CMK (cell line): ENCODE results near the gene MIB1.

Experiments used
- DNase-seq: peaks from one replicate; pipeline ENCODE4 v3.0.0-alpha.2; 2010; ENCODE audit warnings: low read depth

The MIB1 gene

GRCh38 chr18:21894619-21895367, 154.2 kb downstream of the MIB1 start:
- no peak for DNase-seq

GRCh38 chr18:21896732-21897336, 156.2 kb downstream of the MIB1 start:
- no peak for DNase-seq

DNA sequence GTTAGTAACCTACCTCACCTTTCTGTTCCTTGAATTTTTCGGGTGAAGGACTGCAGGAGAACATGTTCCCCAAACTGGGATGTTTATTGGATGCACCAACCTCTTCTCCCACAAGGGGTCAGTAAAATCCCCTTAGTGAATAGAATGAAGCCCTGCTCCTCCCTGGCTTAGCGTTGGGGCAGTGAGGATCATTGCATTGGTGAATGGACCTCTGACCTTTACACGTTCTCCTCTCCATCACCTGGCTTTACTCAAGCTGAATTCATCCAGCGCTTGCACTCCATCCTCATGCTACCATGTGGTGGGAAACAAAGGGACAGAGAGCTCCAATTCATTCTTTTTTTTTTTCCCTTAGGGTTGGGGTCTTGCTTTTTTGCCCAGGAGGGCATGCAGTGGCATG, 157.2 kb downstream of the MIB1 start:
- DNase-seq: no peak

- DNase-seq: no peak
These were observed 160.2 kb downstream of the MIB1 start for GRCh38 chr18:21900605-21901352.

DNA sequence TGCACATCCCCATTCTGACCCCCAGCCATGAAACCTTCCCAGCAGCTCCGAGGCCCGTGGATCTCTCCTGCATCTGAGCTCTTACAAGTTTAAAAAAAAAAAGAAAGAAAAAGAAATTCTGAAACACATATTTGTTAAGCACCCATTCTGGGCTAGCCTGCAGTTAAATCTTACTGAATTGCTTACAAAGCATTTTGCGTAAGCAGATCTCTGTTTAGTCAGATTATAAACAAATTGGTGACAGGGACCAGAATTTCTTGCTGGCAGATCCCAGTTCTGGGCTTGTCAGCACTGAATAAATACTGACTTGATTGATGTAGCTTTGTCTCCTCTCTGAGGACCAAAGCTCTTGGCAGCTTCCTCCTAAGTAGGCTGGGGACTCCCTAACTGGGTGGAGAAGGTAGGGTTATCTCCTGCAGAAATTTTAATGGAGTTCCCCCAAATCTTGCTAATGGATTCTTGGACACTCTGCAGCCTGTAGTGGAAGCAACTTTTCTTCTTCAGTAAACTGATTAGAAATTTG, 160.9 kb downstream of the MIB1 start:
- DNase-seq: no peak

- no peak for DNase-seq
These were observed 163.1 kb downstream of the MIB1 start for GRCh38 chr18:21903709-21904108.

DNA sequence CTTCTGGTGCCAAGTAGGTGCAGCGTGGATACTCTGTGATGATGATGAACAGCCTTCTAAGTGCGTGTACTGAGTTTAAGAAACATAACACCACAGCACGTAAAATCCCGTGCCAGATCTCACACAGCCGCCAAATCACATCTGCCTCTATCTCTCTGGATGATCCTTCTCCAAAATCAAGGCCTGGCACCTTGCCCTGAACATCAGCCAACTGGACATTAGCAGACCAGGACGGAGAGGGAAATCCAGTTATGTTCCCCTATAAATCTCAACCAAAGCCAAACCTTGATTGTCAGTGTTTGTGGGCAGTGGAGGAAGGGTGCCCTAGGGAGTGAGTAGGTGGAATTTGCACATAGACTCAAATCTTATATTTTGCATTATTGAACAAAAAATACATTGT, 164.3 kb downstream of the MIB1 start:
- DNase-seq: no peak

GRCh38 chr18:21907451-21907850, 166.9 kb downstream of the MIB1 start:
- no peak for DNase-seq

DNA sequence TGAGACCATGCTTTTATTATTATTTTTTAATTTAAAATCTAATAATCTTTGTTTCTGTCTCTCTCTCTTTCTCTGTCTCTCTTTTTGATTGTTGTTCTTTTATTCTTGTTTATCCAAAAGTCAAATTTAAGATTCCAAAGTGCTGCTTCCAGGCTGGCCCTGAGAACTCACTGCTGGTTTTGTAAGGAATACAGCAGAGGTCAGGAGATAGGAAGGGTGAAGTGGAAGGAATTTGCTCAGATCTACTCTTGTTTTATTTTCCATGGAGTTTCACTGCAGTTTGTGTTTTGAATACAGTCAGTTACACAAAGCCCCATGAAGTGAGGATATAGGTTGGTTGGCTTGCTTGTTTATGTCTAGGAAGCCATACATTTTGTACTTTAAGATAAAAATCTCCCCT, 168.1 kb downstream of the MIB1 start:
- no peak for DNase-seq

GRCh38 chr18:21910906-21911305, 170.3 kb downstream of the MIB1 start:
- no peak for DNase-seq

DNA sequence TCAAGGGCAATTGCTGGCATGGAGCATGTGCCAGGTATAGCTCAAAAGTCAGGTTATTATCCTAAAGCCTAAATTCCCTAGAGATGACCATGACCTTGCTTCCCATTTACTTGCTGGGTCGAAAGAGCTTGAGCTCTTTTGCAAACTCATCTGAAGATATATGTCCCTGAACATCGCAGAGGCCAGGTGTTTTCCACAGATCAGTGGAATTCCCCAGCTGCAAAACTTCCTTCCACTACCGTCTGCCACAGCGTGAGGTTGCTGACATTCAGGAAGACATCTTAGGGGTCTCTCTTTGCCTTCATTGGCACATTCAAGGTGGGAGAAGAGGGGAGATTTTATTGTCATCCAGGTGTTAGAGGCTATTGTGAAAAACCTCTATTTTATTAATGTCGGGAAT, 171.0 kb downstream of the MIB1 start:
- DNase-seq: no peak

GRCh38 chr18:21912339-21913239, 172.0 kb downstream of the MIB1 start:
- no peak for DNase-seq

GRCh38 chr18:21914739-21915319, 174.2 kb downstream of the MIB1 start:
- no peak for DNase-seq

- no peak for DNase-seq
These were observed 175.0 kb downstream of the MIB1 start for GRCh38 chr18:21915546-21915945.

GRCh38 chr18:21916594-21916993, 176.0 kb downstream of the MIB1 start:
- DNase-seq: no peak

- no peak for DNase-seq
These were observed 178.1 kb downstream of the MIB1 start for GRCh38 chr18:21918693-21919092.
